Activated CD8-positive, alpha-beta T cell treated with anti-CD3 and anti-CD28 coated beads for 36 hours (primary cell): ENCODE measurements around the gene FKBP4. TPM values are rescaled to one million over a fixed set of nuclear protein-coding genes. Genes with fewer than 3 reads are reported as not detected.
A peak's percentile ranks its signal among the peaks of the same experiment; 100 is the strongest.

Source experiments
- ATAC-seq: fragments of 200-7000 bp; cut with Tn5 transposase; one replicate; pipeline ENCODE4 v1.10.0; 2021; ENCODE audit warnings: mild to moderate bottlenecking, moderate library complexity
- CTCF ChIA-PET: fragments of 350-600 bp; sonication (Branson Sonifier 250); formaldehyde crosslinking; loops from one replicate; lab custom pipeline; 2021; ENCODE audit warnings: antibody characterized with exemption; lab: Charles Lee
- POLR2A ChIA-PET: fragments of 350-600 bp; sonication (Branson Sonifier 250); formaldehyde crosslinking; loops from one replicate; lab custom pipeline; 2021; ENCODE audit warnings: antibody characterized with exemption; lab: Charles Lee
- DNase-seq: peaks from one replicate; pipeline ENCODE4 v3.0.0-alpha.2; 2020
- H3K27ac Mint-ChIP-seq: one replicate; pipeline ENCODE4 v1.8.0; 2021; ENCODE audit warnings: mild to moderate bottlenecking, mixed read lengths
- H3K27me3 Mint-ChIP-seq: one replicate; pipeline ENCODE4 v1.8.0; 2021; ENCODE audit warnings: mixed read lengths
- H3K36me3 Mint-ChIP-seq: one replicate; pipeline ENCODE4 v1.8.0; 2021; ENCODE audit warnings: low read depth, mixed read lengths
- H3K4me1 Mint-ChIP-seq: one replicate; pipeline ENCODE4 v1.8.0; 2021; ENCODE audit warnings: low read depth, mixed read lengths
- H3K4me3 Mint-ChIP-seq: one replicate; pipeline ENCODE4 v1.8.0; 2021; ENCODE audit warnings: mild to moderate bottlenecking, moderate library complexity, mixed read lengths
- H3K9me3 Mint-ChIP-seq: one replicate; pipeline ENCODE4 v1.8.0; 2021; ENCODE audit warnings: mixed read lengths
- CTCF ChIP-seq: fragments of 200-600 bp; IDR thresholded peaks from one replicate; pipeline ENCODE4 v1.8.0; 2022; ENCODE audit warnings: antibody characterized with exemption, mild to moderate bottlenecking
- intact Hi-C: fragments of 100-400 bp; cut with micrococcal nuclease; formaldehyde crosslinking; loops from one replicate; pipeline ENCODE4 v1.10.0; 2022
- total RNA-seq, 2 experiments: library from RNA; stranded (reverse); gene quantifications; one replicate each; pipeline ENCODE4 v1.2.3, GENCODE V29; 2021

Gene FKBP4
- total RNA-seq = 100 to 1,000 TPM; 206 to 219 TPM

- Mint-ChIP-seq H3K36me3 (peaks cover 40% of the 10 kb centered on the region), H3K4me3 (peak within 1 kb of the TSS; percentile 92), H3K4me1 (peaks cover 29% of the 10 kb centered on the region), H3K9me3 (no peaks in the 10 kb centered on the region), H3K27me3 (no peaks in the 10 kb centered on the region), H3K27ac (peak within 1 kb of the TSS; percentile 84)
- peak; percentile 93 for ATAC-seq
- intact Hi-C loops = no loop called here
- ChIA-PET CTCF (interaction anchor here (1.2 to 3.7 kb wide), 4 partner anchors 15 to 112 kb away, joined by 3 to 21 read pairs (median 6); no protein-coding TSS in a partner anchor), POLR2A (interaction anchor here (0.7 to 3.0 kb wide), 5 partner anchors 9 to 104 kb away, joined by 3 to 27 read pairs (median 13); partner anchors contain the start of gene ITFG2)
- DNase-seq = peak; percentile 92
- no peak for TF ChIP-seq CTCF
These were observed at the start of gene FKBP4 for GRCh38 chr12:2794736-2795289. TSS of gene FKBP4 (plus strand) at chr12:2794970. CDS start at chr12:2795140, 170 bp downstream.

GRCh38 chr12:2745655-2746054, 49.1 kb upstream of the FKBP4 start:
- intact Hi-C loops = no loop called here
- DNase-seq (no peak), ATAC-seq (no peak)
- H3K4me1 Mint-ChIP-seq = no peaks in the 10 kb centered on the region
- POLR2A ChIA-PET = no interaction called here
- no peak overlapping the region for H3K27ac Mint-ChIP-seq
- CTCF ChIA-PET = no interaction called here
- TF ChIP-seq CTCF = no peak
- peaks cover 2% of the 10 kb centered on the region for H3K9me3 Mint-ChIP-seq
- H3K27me3 Mint-ChIP-seq = peaks cover 2% of the 10 kb centered on the region
- H3K4me3 Mint-ChIP-seq = no peak overlapping the region
- H3K36me3 Mint-ChIP-seq = no peaks in the 10 kb centered on the region

GRCh38 chr12:2749580-2749979, 45.2 kb upstream of the FKBP4 start:
- Mint-ChIP-seq H3K27ac (no peak overlapping the region), H3K27me3 (peaks cover 4% of the 10 kb centered on the region), H3K9me3 (peaks cover 2% of the 10 kb centered on the region), H3K4me1 (no peaks in the 10 kb centered on the region), H3K4me3 (no peak overlapping the region), H3K36me3 (no peaks in the 10 kb centered on the region)
- intact Hi-C loops = no loop called here
- no peak for TF ChIP-seq CTCF
- ChIA-PET POLR2A (interaction anchor here (0.6 kb wide), 1 partner anchor 150 kb away, joined by 3 read pairs; no protein-coding TSS in a partner anchor), CTCF (no interaction called here)
- DNase-seq (no peak), ATAC-seq (no peak)

DNA sequence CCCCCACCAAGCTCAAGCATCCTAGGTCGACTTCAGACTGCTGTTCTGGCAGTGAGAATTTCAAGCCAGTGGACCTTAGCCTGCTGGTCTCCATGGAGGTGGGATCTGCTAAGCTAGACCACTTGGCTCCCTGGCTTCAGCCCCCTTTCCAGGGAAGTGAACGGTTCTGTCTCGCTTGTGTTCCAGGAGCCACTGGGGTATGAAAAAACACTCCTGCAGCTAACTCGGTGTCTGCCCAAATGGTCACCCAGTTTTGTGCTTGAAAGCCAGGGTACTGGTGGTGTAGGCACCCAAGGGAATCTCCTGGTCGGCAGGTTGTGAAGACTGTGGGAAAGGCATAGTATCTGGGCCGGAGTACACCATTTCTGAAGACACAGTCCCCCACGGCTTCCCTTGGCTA, 44.6 kb upstream of the FKBP4 start:
- no peak overlapping the region for H3K27ac Mint-ChIP-seq
- no peak overlapping the region for H3K4me3 Mint-ChIP-seq
- H3K9me3 Mint-ChIP-seq = peaks cover 2% of the 10 kb centered on the region
- DNase-seq = no peak
- no peak for ATAC-seq
- ChIA-PET POLR2A (interaction anchor here (0.6 kb wide), 1 partner anchor 150 kb away, joined by 3 read pairs; no protein-coding TSS in a partner anchor), CTCF (interaction anchor here (1.0 kb wide), 1 partner anchor 34 kb away, joined by 3 read pairs; no protein-coding TSS in a partner anchor)
- H3K27me3 Mint-ChIP-seq = peaks cover 4% of the 10 kb centered on the region
- no peak for TF ChIP-seq CTCF
- no peaks in the 10 kb centered on the region for H3K36me3 Mint-ChIP-seq
- H3K4me1 Mint-ChIP-seq = no peaks in the 10 kb centered on the region
- intact Hi-C loops = no loop called here

DNA sequence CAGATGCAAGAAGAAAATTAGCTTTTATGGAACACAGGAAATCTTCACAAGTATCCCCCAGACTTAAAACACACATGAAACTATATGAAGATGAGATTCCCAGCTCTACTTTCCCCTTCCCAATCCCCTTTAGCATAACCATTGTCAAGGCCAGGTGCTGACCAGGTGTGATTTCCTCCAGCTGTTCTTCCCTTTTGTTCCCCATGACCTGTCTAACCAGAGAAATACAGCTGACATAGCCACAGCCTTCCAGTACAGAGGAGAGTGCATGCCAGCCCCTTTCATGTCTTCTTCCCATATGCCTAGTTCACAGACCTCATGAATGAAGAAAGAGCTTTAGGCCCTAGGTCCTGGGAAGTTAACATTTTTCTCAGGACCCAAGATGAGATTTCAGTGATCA, 43.5 kb upstream of the FKBP4 start:
- Mint-ChIP-seq H3K27me3 (peaks cover 4% of the 10 kb centered on the region), H3K9me3 (peaks cover 1% of the 10 kb centered on the region), H3K27ac (no peak overlapping the region), H3K4me1 (no peaks in the 10 kb centered on the region), H3K36me3 (no peaks in the 10 kb centered on the region), H3K4me3 (no peak overlapping the region)
- no peak for ATAC-seq
- CTCF ChIA-PET = interaction anchor here (1.0 kb wide), 1 partner anchor 33 kb away, joined by 3 read pairs; no protein-coding TSS in a partner anchor
- no peak for TF ChIP-seq CTCF
- intact Hi-C loops = no loop called here
- POLR2A ChIA-PET = no interaction called here
- no peak for DNase-seq
